GM12878 (cell line): ENCODE measurements around the gene IQGAP2. TPM values are rescaled to one million over a fixed set of nuclear protein-coding genes. Genes with fewer than 3 reads are reported as not detected.

Source experiments
- ATAC-seq: fragments of 200-7000 bp; cut with Tn5 transposase; 3 replicates; pipeline ENCODE4 v1.9.1; 2020; ENCODE audit warnings: mild to moderate bottlenecking, moderate library complexity
- BruUV-seq: library from RNA; stranded (reverse); fragments of 400-500 nt; replicated peaks from 2 replicates; lab custom pipeline; 2021; lab: Mats Ljungman, UMichigan
- CTCF ChIA-PET: fragments of 300-600 bp; sonication (Branson Sonifier 250); formaldehyde crosslinking; extraction: SDS; loops from one replicate; lab custom pipeline; 2021; ENCODE audit warnings: inconsistent platforms; lab: Yijun Ruan, JAX
- POLR2A ChIA-PET: fragments of 350-600 bp; formaldehyde crosslinking; extraction: SDS; loops from one replicate; lab custom pipeline; 2021; ENCODE audit warnings: inconsistent platforms; lab: Charles Lee
- RAD21 ChIA-PET: fragments of 300-600 bp; sonication (Branson Sonifier 250); formaldehyde crosslinking; loops from one replicate; lab custom pipeline; 2023; ENCODE audit warnings: antibody characterized with exemption; ENCODE audit not compliant: unreplicated experiment; lab: Charles Lee
- SMC1A ChIA-PET: fragments of 300-600 bp; sonication (Branson Sonifier 250); formaldehyde crosslinking; loops from one replicate; lab custom pipeline; 2023; ENCODE audit not compliant: unreplicated experiment, uncharacterized antibody; lab: Charles Lee
- DNase-seq: peaks from one replicate; pipeline ENCODE4 v3.0.0-alpha.2; 2011; ENCODE audit warnings: low read depth, low spot score
- FAIRE-seq: peaks from 3 replicates; lab custom pipeline; 2011; peaks lifted over from hg19 to GRCh38; lab: Jason Lieb, UNC
- H2AFZ ChIP-seq: 2 replicates; pipeline ENCODE4 v1.6.0; 2011; ENCODE audit warnings: low read depth, low read length, control low read depth; ENCODE audit not compliant: control insufficient read depth
- H3K27ac ChIP-seq: 2 replicates; pipeline ENCODE4 v1.5.1; 2011; ENCODE audit warnings: control low read depth; ENCODE audit not compliant: control insufficient read depth, insufficient read depth
- H3K27me3 ChIP-seq, 2 experiments: replicated peaks in 1 of 2; 2 replicates each; pipeline versions ENCODE4 v1.6.0 to v1.6.1; 2011; ENCODE audit warnings: low read length in 1 of 2; ENCODE audit not compliant: control insufficient read depth in 2 of 2, insufficient read depth in 2 of 2
- H3K36me3 ChIP-seq, 2 experiments: 2 replicates each; pipeline ENCODE4 v1.5.1; 2011; ENCODE audit warnings: low read length in 1 of 2; ENCODE audit not compliant: control insufficient read depth in 2 of 2, insufficient read depth in 2 of 2
- H3K4me1 ChIP-seq: 2 replicates; pipeline ENCODE4 v1.6.1; 2011; ENCODE audit warnings: mild to moderate bottlenecking, low read length, moderate library complexity, mixed read lengths; ENCODE audit not compliant: control insufficient read depth, insufficient read depth
- H3K4me2 ChIP-seq: 2 replicates; pipeline ENCODE4 v1.6.0; 2011; ENCODE audit warnings: control low read depth; ENCODE audit not compliant: control insufficient read depth, insufficient read depth
- H3K4me3 ChIP-seq: fragments of 200-600 bp; sonication (generic); 2 replicates; pipeline ENCODE4 v1.5.1; 2016
- H3K79me2 ChIP-seq: 2 replicates; pipeline ENCODE4 v1.6.0; 2011; ENCODE audit warnings: low read length; ENCODE audit not compliant: control insufficient read depth, insufficient read depth
- H3K9ac ChIP-seq: 2 replicates; pipeline ENCODE4 v1.8.0; 2011; ENCODE audit warnings: low read length, control low read depth, mixed read lengths; ENCODE audit not compliant: control insufficient read depth, insufficient read depth
- H3K9me3 ChIP-seq: replicated peaks from 3 replicates; pipeline ENCODE4 v1.5.1; 2011; ENCODE audit warnings: mild to moderate bottlenecking, low read length; ENCODE audit not compliant: control insufficient read depth, insufficient read depth
- H4K20me1 ChIP-seq: 2 replicates; pipeline ENCODE4 v1.6.0; 2011; ENCODE audit not compliant: control insufficient read depth, insufficient read depth
- BRCA1 ChIP-seq: IDR thresholded peaks from 2 replicates; pipeline ENCODE4 v1.6.1; 2011; ENCODE audit warnings: low read depth, low read length, improper control_type of control experiment
- E2F4 ChIP-seq: IDR thresholded peaks from 2 replicates; pipeline ENCODE4 v1.6.1; 2012; ENCODE audit warnings: low read depth, low read length, improper control_type of control experiment
- EED ChIP-seq: sonication (generic); IDR thresholded peaks from 2 replicates; pipeline ENCODE4 v1.6.1; 2016; ENCODE audit warnings: antibody characterized with exemption, low read depth
- FOXM1 ChIP-seq: IDR thresholded peaks from 2 replicates; pipeline ENCODE4 v1.6.1; 2012; ENCODE audit warnings: low read depth, mild to moderate bottlenecking, inconsistent platforms, low read length, moderate library complexity
- MEF2A ChIP-seq: IDR thresholded peaks from 2 replicates; pipeline ENCODE4 v1.6.1; 2011; ENCODE audit warnings: low read depth, mild to moderate bottlenecking, low read length, moderate library complexity; ENCODE audit not compliant: insufficient read depth
- NFXL1 ChIP-seq: fragments of 450-650 bp; IDR thresholded peaks from 2 replicates; pipeline ENCODE4 v1.6.1; 2017; ENCODE audit warnings: antibody characterized with exemption, mild to moderate bottlenecking, borderline replicate concordance
- NRF1 ChIP-seq: conservative IDR thresholded peaks from 2 replicates; pipeline ENCODE4 v1.6.1; 2011; ENCODE audit warnings: mild to moderate bottlenecking, low read depth, low read length, improper control_type of control experiment
- PKNOX1 ChIP-seq: fragments of 450-650 bp; IDR thresholded peaks from 2 replicates; pipeline ENCODE4 v1.6.1; 2016; ENCODE audit warnings: mild to moderate bottlenecking
- RAD21 ChIP-seq: IDR thresholded peaks from 2 replicates; pipeline ENCODE4 v1.6.1; 2011; ENCODE audit warnings: mild to moderate bottlenecking, low read depth, low read length, moderate library complexity; ENCODE audit not compliant: insufficient read depth
- REST ChIP-seq: IDR thresholded peaks from 2 replicates; pipeline ENCODE4 v1.6.1; 2012; ENCODE audit warnings: mild to moderate bottlenecking, low read depth, low read length
- STAT1 ChIP-seq: fragments of 450-650 bp; conservative IDR thresholded peaks from 2 replicates; pipeline ENCODE4 v1.6.1; 2014; ENCODE audit warnings: antibody characterized with exemption, mild to moderate bottlenecking
- TBL1XR1 ChIP-seq: IDR thresholded peaks from 2 replicates; pipeline ENCODE4 v1.6.1; 2012; ENCODE audit warnings: low read depth, low read length, improper control_type of control experiment
- TCF12 ChIP-seq: IDR thresholded peaks from 2 replicates; pipeline ENCODE4 v1.6.1; 2011; ENCODE audit warnings: low read depth, mild to moderate bottlenecking, low read length
- WGBS: methylation state at CpG from one replicate; pipeline ENCODE4 v1.1.6; 2016; ENCODE audit warnings: low lambda C conversion rate; ENCODE audit not compliant: insufficient replicate concordance, insufficient coverage; ENCODE audit errors: missing lambda C conversion rate; 5-methylcytosine and 5-hydroxymethylcytosine counted together
- in situ Hi-C: fragments of 300-500 bp; cut with MboI; formaldehyde crosslinking; loops from 9 replicates; pipeline ENCODE4 v1.14.3; 2018; ENCODE audit warnings: mixed read lengths
- intact Hi-C: fragments of 100-400 bp; cut with micrococcal nuclease; formaldehyde crosslinking; loops from one replicate; pipeline ENCODE4 v1.14.2; 2022; ENCODE audit not compliant: unreplicated experiment
- polyA plus RNA-seq, 11 experiments: library from polyadenylated mRNA; depleted of rRNA in 4 of 11; unstranded in 6 of 11; stranded (reverse) in 5 of 11; fragments of >200 nt; fragmentation: Nextera tagmentation in 4 of 11; fragmentation: Illumina TruSeq in 1 of 11; extraction: Ambion mirVana in 4 of 11; extraction: Trizol in 1 of 11; gene quantifications; 1 replicate in 1 of 11; 2 replicates in 10 of 11; pipeline versions ENCODE4 v1.2.1 to v1.2.3, GENCODE V29; 2011 to 2016; ENCODE audit warnings: inconsistent platforms in 2 of 11, missing spikeins in 2 of 11, low read depth in 1 of 11
- total RNA-seq, 4 experiments: library from RNA; depleted of rRNA in 3 of 4; stranded (reverse); fragments of >200 nt in 3 of 4; fragmentation: Illumina TruSeq in 1 of 4; extraction: Trizol in 1 of 4; gene quantifications; 2 replicates each; pipeline versions ENCODE4 v1.2.1 to v1.2.3, GENCODE V29; 2013 to 2021

IQGAP2 gene
- total and polyA plus RNA-seq, 10 of the 15 experiments (the other 5 are each of a cell fraction or from before 2014, with no cell fraction given): 14.5 to 41.4 (median 21.8) TPM

GRCh38 chr5:76675364-76675763, 272.3 kb downstream of the IQGAP2 start:
- ChIA-PET POLR2A (no interaction called here), RAD21 (no interaction called here)

More at GRCh38 chr5:76675364-76675763, 272.3 kb downstream of the IQGAP2 start:
- Histone ChIP-seq H3K4me1 (no peaks in the 10 kb centered on the region), H3K4me2 (no peak overlapping the region), H3K9ac (no peak overlapping the region), H3K4me3 (no peak overlapping the region), H3K27ac (no peak overlapping the region), H3K9me3 (no peaks in the 10 kb centered on the region), H3K27me3 (no peaks in the 10 kb centered on the region), H4K20me1 (no peaks in the 10 kb centered on the region), H3K36me3 (peaks cover 0 to 5% of the 10 kb centered on the region in 2 experiments; a peak in 1 of 4 replicates), H2AFZ (no peak overlapping the region), H3K79me2 (no peaks in the 10 kb centered on the region)
- SMC1A ChIA-PET: no interaction called here
- CTCF ChIA-PET: interaction anchor here (1.5 kb wide), 1 partner anchor 35 kb away, joined by 4 read pairs; no protein-coding TSS in a partner anchor
- DNase-seq (no peak), FAIRE-seq (no peak), ATAC-seq (no peak)
- intact Hi-C loops (no loop called here), in situ Hi-C loops (no loop called here)
- WGBS: 88% methylated on average over 1 of the region's 1 CpG
- no peak for TF ChIP-seq EED
- TF ChIP-seq BRCA1: no peak
- TF ChIP-seq E2F4: no peak
- no peak for TF ChIP-seq RAD21
- TF ChIP-seq NRF1: no peak
- no peak for TF ChIP-seq TCF12
- TF ChIP-seq REST: no peak
- TF ChIP-seq FOXM1: no peak
- TF ChIP-seq MEF2A: no peak
- no peak for TF ChIP-seq PKNOX1
- TF ChIP-seq STAT1: no peak
- no peak for TF ChIP-seq TBL1XR1
- no peak for TF ChIP-seq NFXL1
- BruUV-seq: no TSS peak
